ENCODE measurements around the gene CCDC73.

- TF ChIP-seq CTCF (optimal IDR thresholded peaks at IDR 0.05 in 1 of 3, IDR thresholded peaks at IDR 0.05 in 1 of 3, conservative IDR thresholded peaks at IDR 0.05 in 1 of 3; ENCODE audit: extremely low read depth in 1 of 3, insufficient read depth in 2 of 3, low read length in 3 of 3): no peak
- no peak for TF ChIP-seq EZH2 (IDR thresholded peaks at IDR 0.05; ENCODE audit: low read length)
These were observed 22.9 kb upstream of the CCDC73 start for GRCh38 chr11:32817181-32817851.
